Nucleus accumbens (tissue), 56 donors: ENCODE data around the gene PLP1.
"Not testable (repeated sequence)": the region's sequence is repeated elsewhere in the genome, so short reads cannot be mapped to it uniquely, and the experiment has no call there.

Experiments used
- DNase-seq, 56 donors: peaks; one replicate each; lab custom pipeline; 2025; lab: John Stamatoyannopoulos, UW

Gene PLP1

GRCh38 chrX:103820802-103821201 lies 44.2 kb downstream of the PLP1 start:
- not testable (repeated sequence) for DNase-seq

GRCh38 chrX:103823591-103823990 lies 47.0 kb downstream of the PLP1 start:
- DNase-seq, result no peak

DNA sequence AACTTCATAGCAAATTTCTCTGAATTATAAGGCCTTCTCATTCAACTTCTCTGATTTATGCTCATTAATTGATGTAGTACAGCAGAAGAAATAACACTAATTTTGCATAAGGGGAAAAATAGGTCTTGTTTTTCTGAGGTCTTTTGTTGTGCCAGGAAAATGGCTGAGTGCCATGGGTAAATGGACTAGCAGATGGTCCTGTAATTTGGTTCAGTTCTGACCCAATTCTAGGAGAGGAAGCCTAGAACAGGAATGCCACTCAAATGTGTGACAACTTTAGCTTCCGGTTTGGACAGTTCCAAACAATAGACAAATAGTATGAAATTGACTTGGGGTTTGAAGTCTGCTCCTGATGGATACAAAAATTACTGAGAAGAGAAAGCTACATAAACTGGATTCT lies 49.2 kb downstream of the PLP1 start:
- DNase-seq, result no peak

DNA sequence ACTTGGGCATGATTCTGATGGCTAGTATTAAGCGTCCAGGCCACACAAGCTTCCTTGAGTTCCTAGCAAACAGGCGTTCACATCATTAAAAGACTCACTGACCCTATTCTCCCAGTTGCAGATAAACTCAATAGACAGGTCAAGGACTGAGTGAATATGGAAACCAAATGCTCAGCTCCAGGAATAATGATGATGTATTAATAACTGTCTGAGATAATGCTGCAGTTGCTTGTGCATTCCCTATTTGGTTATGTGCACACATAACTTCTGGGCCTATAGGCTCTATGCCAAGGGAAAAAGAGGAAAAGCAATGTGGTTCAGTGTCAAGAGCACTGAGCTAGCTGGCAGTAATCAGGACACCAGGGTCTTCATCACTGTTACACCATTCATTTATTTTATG lies 51.9 kb downstream of the PLP1 start:
- no peak for DNase-seq

- peak in 4 of 56 donors; percentile 1 to 8 (median 4) for DNase-seq
These were observed 54.2 kb downstream of the PLP1 start for GRCh38 chrX:103830848-103831247.

DNA sequence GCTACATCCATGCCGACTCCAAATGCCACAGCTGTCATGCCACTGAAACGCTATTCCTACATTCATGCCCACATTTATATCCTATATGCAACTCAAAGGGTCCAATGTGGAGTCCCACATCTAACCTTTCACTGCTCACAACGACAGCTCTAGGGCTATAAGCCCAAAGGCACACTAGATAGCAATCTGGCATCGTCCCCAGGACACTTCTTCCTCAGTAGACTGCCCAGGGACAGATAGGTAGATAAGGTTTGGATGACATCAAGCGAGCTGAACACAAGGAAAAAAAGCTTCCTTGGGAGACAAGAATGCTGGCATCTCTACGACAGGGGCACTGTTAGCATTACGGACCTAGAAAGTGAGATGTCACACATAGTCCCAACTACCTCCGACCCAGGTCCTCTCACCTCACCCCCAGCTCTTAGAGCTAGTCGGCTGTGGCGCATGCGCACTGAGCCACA lies 54.7 kb downstream of the PLP1 start:
- DNase-seq, result peak in 2 of 56 donors; percentile 1 to 3

GRCh38 chrX:103831803-103832544 lies 55.3 kb downstream of the PLP1 start, which contains the start of gene RAB9B:
Gene RAB9B (minus strand): TSS chrX:103832257. CDS start chrX:103825784, 6,473 bp downstream.
- peak in 55 of 56 donors; percentile 1 to 82 (median 51) for DNase-seq

- no peak for DNase-seq
These were observed 62.8 kb downstream of the PLP1 start for GRCh38 chrX:103839404-103839803.
